Testis (tissue), 2 donors: ENCODE results near the gene ZSCAN5A.

Experiments used
- POLR2A ChIP-seq: fragments of 450-650 bp; IDR thresholded peaks from one replicate; pipeline ENCODE4 v1.6.1; 2017; ENCODE audit warnings: antibody characterized with exemption, mild to moderate bottlenecking, moderate library complexity
- TF ChIP-seq, protein P1 (sequence below), 3 experiments: fragments of 450-650 bp in 2 of 3; fragments of 200-600 bp in 1 of 3; sonication (generic) in 1 of 3; IDR thresholded peaks; one replicate each; pipeline ENCODE4 v1.5.1; 2016 to 2019; ENCODE audit warnings: antibody characterized with exemption in 3 of 3, mild to moderate bottlenecking in 2 of 3, moderate library complexity in 1 of 3

DNA sequence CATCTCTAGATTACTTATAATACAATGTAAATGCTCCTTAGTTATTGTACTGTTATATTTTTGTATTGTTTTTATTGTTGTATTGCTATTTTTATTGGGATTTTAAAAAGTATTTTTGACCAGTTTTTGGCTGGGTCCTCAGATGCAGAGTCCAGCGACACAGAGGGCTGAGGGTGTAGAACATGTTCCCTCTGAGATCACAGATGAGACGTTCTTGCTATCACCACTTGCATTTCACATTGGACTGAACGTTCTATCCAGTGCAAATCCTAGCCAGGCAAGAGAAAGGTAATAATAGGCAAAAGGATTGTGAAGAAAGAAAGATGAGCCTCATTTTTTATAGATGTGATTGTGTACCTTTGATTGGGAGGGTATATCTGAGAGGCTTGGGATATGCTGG, 15.0 kb downstream of the ZSCAN5A start:
- TF ChIP-seq, protein P1, sequence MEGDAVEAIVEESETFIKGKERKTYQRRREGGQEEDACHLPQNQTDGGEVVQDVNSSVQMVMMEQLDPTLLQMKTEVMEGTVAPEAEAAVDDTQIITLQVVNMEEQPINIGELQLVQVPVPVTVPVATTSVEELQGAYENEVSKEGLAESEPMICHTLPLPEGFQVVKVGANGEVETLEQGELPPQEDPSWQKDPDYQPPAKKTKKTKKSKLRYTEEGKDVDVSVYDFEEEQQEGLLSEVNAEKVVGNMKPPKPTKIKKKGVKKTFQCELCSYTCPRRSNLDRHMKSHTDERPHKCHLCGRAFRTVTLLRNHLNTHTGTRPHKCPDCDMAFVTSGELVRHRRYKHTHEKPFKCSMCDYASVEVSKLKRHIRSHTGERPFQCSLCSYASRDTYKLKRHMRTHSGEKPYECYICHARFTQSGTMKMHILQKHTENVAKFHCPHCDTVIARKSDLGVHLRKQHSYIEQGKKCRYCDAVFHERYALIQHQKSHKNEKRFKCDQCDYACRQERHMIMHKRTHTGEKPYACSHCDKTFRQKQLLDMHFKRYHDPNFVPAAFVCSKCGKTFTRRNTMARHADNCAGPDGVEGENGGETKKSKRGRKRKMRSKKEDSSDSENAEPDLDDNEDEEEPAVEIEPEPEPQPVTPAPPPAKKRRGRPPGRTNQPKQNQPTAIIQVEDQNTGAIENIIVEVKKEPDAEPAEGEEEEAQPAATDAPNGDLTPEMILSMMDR (IDR thresholded peaks at IDR 0.05), result no peak
- no peak for TF ChIP-seq POLR2A
